ENCODE measurements around the gene ADPRH. TPM values are rescaled to one million over a fixed set of nuclear protein-coding genes. Genes with fewer than 3 reads are reported as not detected.

The ADPRH gene
- total RNA-seq, 1 donor from 2014 or later = 0.77 TPM

DNA sequence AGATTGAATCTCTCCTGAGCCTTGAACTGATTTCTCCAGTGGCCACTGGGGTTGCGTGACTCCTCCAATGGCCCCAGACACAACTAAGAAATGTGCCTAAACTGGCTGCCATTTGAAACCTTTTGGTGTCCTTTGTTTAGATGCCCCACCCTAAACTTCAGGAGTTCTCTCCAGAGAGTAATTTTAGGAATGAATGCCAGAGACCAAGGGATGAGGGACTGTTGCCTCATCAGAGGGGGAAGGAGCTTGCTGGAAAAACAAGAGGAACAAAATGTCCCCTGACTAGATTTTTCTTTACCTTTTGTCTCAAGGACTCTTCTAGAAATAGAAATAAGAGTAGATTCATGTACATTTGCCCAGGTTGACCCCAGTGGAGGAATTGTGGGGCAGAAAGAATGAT lies 8.1 kb upstream of the ADPRH start:
- Mint-ChIP-seq H3K36me3 (no peaks in the 10 kb centered on the region), H3K27me3 (ENCODE audit: insufficient read depth, low read depth) (peaks cover 3% of the 10 kb centered on the region), H3K4me1 (no peaks in the 10 kb centered on the region), H3K4me3 (no peak overlapping the region), H3K27ac (no peak overlapping the region), H3K9me3 (no peaks in the 10 kb centered on the region)
- H4K20me1 ChIP-seq (ENCODE audit: low read depth) = no peaks in the 10 kb centered on the region
- H3K9me3 ChIP-seq (ENCODE audit: low read depth) = no peaks in the 10 kb centered on the region
- H3K9ac ChIP-seq = no peak overlapping the region
- no peaks in the 10 kb centered on the region for H3K27me3 ChIP-seq
- no peaks in the 10 kb centered on the region for H3K4me1 ChIP-seq
- DNase-seq (ENCODE audit: low spot score) = no peak
- TF ChIP-seq, protein P1, sequence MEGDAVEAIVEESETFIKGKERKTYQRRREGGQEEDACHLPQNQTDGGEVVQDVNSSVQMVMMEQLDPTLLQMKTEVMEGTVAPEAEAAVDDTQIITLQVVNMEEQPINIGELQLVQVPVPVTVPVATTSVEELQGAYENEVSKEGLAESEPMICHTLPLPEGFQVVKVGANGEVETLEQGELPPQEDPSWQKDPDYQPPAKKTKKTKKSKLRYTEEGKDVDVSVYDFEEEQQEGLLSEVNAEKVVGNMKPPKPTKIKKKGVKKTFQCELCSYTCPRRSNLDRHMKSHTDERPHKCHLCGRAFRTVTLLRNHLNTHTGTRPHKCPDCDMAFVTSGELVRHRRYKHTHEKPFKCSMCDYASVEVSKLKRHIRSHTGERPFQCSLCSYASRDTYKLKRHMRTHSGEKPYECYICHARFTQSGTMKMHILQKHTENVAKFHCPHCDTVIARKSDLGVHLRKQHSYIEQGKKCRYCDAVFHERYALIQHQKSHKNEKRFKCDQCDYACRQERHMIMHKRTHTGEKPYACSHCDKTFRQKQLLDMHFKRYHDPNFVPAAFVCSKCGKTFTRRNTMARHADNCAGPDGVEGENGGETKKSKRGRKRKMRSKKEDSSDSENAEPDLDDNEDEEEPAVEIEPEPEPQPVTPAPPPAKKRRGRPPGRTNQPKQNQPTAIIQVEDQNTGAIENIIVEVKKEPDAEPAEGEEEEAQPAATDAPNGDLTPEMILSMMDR (IDR thresholded peaks at IDR 0.05) = no peak
- TF ChIP-seq EZH2 (IDR thresholded peaks at IDR 0.05) = no peak
- no peak for TF ChIP-seq EZH2phosphoT487 (IDR thresholded peaks at IDR 0.05)
- H3K4me2 ChIP-seq = no peak overlapping the region
- H3K79me2 ChIP-seq (ENCODE audit: low read depth) = no peaks in the 10 kb centered on the region
- no peak overlapping the region for H3K4me3 ChIP-seq
- no peaks in the 10 kb centered on the region for H3F3A ChIP-seq (ENCODE audit: low read depth)
- no peaks in the 10 kb centered on the region for H3K36me3 ChIP-seq
- no peak overlapping the region for H3K27ac ChIP-seq
- peak overlapping the region; percentile 2 for H2AFZ ChIP-seq (replicated peaks)

DNA sequence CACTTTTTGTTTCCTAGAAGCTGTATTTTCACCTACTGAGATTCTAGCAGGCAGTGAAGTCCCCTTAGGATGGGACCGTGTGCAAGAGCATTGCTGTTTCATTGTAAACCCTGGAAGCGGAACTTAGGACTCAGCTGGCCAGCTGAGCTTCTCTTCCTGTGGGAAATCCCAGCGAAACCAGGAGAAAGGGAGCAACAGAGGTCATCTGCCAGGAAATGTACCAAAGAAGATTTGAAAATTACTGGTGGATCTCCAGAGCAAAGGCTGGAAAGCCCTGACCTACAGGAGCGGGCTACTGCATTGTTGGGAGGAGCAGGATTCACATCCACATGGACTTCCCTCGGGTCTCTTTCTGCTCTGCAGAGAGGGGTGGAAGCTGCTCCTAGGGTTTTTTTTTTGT lies 7.6 kb upstream of the ADPRH start:
- Histone ChIP-seq H4K20me1 (ENCODE audit: low read depth) (no peaks in the 10 kb centered on the region), H3F3A (ENCODE audit: low read depth) (no peaks in the 10 kb centered on the region), H3K9ac (no peak overlapping the region), H3K4me1 (no peaks in the 10 kb centered on the region), H3K27me3 (no peaks in the 10 kb centered on the region), H3K36me3 (no peaks in the 10 kb centered on the region), H3K79me2 (ENCODE audit: low read depth) (no peaks in the 10 kb centered on the region), H3K27ac (no peak overlapping the region), H3K4me2 (no peak overlapping the region), H2AFZ (replicated peaks) (peak overlapping the region; percentile 2), H3K9me3 (ENCODE audit: low read depth) (no peaks in the 10 kb centered on the region), H3K4me3 (no peak overlapping the region)
- DNase-seq (ENCODE audit: low spot score) = no peak
- no peaks in the 10 kb centered on the region for H3K9me3 Mint-ChIP-seq
- H3K27me3 Mint-ChIP-seq (ENCODE audit: insufficient read depth, low read depth) = peaks cover 3% of the 10 kb centered on the region
- H3K4me1 Mint-ChIP-seq = no peaks in the 10 kb centered on the region
- no peak overlapping the region for H3K4me3 Mint-ChIP-seq
- no peak overlapping the region for H3K27ac Mint-ChIP-seq
- no peaks in the 10 kb centered on the region for H3K36me3 Mint-ChIP-seq
- TF ChIP-seq EZH2phosphoT487 (IDR thresholded peaks at IDR 0.05) (no peak), EZH2 (IDR thresholded peaks at IDR 0.05) (no peak)
- TF ChIP-seq, protein P1 (IDR thresholded peaks at IDR 0.05) = no peak

GRCh38 chr3:119575507-119575906 lies 3.8 kb upstream of the ADPRH start:
- H3F3A ChIP-seq (ENCODE audit: low read depth) = peaks cover 13% of the 10 kb centered on the region
- no peaks in the 10 kb centered on the region for H3K9me3 ChIP-seq (ENCODE audit: low read depth)
- no peak overlapping the region for H3K4me3 Mint-ChIP-seq
- H3K4me2 ChIP-seq = no peak overlapping the region
- DNase-seq (ENCODE audit: low spot score) = no peak
- TF ChIP-seq, protein P1 (IDR thresholded peaks at IDR 0.05) = no peak
- no peak for TF ChIP-seq EZH2 (IDR thresholded peaks at IDR 0.05)
- no peak for TF ChIP-seq EZH2phosphoT487 (IDR thresholded peaks at IDR 0.05)
- no peak overlapping the region for H3K27ac ChIP-seq
- peaks cover 16% of the 10 kb centered on the region for H3K27me3 ChIP-seq
- H3K4me3 ChIP-seq = no peak overlapping the region
- no peaks in the 10 kb centered on the region for H3K36me3 Mint-ChIP-seq
- H3K4me1 ChIP-seq = peaks cover 9% of the 10 kb centered on the region
- H3K27me3 Mint-ChIP-seq (ENCODE audit: insufficient read depth, low read depth) = peaks cover 12% of the 10 kb centered on the region
- no peak overlapping the region for H3K27ac Mint-ChIP-seq
- no peaks in the 10 kb centered on the region for H3K36me3 ChIP-seq
- H3K79me2 ChIP-seq (ENCODE audit: low read depth) = no peaks in the 10 kb centered on the region
- no peaks in the 10 kb centered on the region for H4K20me1 ChIP-seq (ENCODE audit: low read depth)
- no peak overlapping the region for H2AFZ ChIP-seq (replicated peaks)
- no peaks in the 10 kb centered on the region for H3K9me3 Mint-ChIP-seq
- peaks cover 11% of the 10 kb centered on the region for H3K4me1 Mint-ChIP-seq
- H3K9ac ChIP-seq = no peak overlapping the region

All from neural progenitor cell (in vitro differentiated cells).